Right lobe of liver (tissue), 4 donors: ENCODE results near the gene PIK3CD.

Experiments
- CTCF ChIP-seq, 4 donors: fragments of 200-600 bp in 3 of 4; fragments of 450-650 bp in 1 of 4; IDR thresholded peaks; one replicate each; pipeline versions ENCODE4 v1.5.1 to v1.8.0; 2016 to 2022; ENCODE audit warnings: antibody characterized with exemption in 4 of 4, mild to moderate bottlenecking in 2 of 4
- POLR2A ChIP-seq: fragments of 450-650 bp; IDR thresholded peaks from one replicate; pipeline ENCODE4 v1.6.1; 2017; ENCODE audit warnings: antibody characterized with exemption, mild to moderate bottlenecking
- donor health status: DM: no; HTN: no; CAD: no.
- donor health status: DM: no; HTN: no; CAD: no.
- donor health status: DM: no; HTN: yes; CAD: no.

GRCh38 chr1:9634582-9634981, 16.9 kb upstream of the PIK3CD start:
- TF ChIP-seq CTCF (IDR thresholded peaks at IDR 0.05) (no peak), POLR2A (no peak)
